Loucy (cell line): ENCODE data around the gene SUSD3.

ENCODE experiments used
- H2AFZ ChIP-seq: fragments of 200-600 bp; sonication (generic); 2 replicates; pipeline ENCODE4 v1.6.0; 2016; ENCODE audit warnings: antibody characterized with exemption, mild to moderate bottlenecking, low read length, moderate library complexity
- H3F3A ChIP-seq: fragments of 200-600 bp; 2 replicates; pipeline ENCODE4 v1.6.0; 2016; ENCODE audit warnings: antibody characterized with exemption, low read depth, mild to moderate bottlenecking
- H3K27me3 ChIP-seq: fragments of 200-600 bp; sonication (generic); 2 replicates; pipeline ENCODE4 v1.6.1; 2014; ENCODE audit warnings: low read length, mild to moderate bottlenecking; ENCODE audit not compliant: insufficient read depth, poor library complexity, severe bottlenecking
- H3K36me3 ChIP-seq: fragments of 200-600 bp; sonication (generic); 2 replicates; pipeline ENCODE4 v1.6.1; 2016; ENCODE audit warnings: low read length; ENCODE audit not compliant: insufficient read depth
- H3K4me1 ChIP-seq: fragments of 200-600 bp; sonication (generic); 2 replicates; pipeline ENCODE4 v1.5.1; 2014; ENCODE audit warnings: low read length, mild to moderate bottlenecking; ENCODE audit not compliant: insufficient read depth, poor library complexity, severe bottlenecking
- H3K4me2 ChIP-seq: fragments of 200-600 bp; sonication (generic); 2 replicates; pipeline ENCODE4 v1.6.0; 2014; ENCODE audit warnings: antibody characterized with exemption, low read length, low read depth, mild to moderate bottlenecking; ENCODE audit not compliant: poor library complexity, severe bottlenecking
- H3K4me3 ChIP-seq: fragments of 200-600 bp; sonication (generic); 2 replicates; pipeline ENCODE4 v1.5.1; 2014; ENCODE audit warnings: low read length, mild to moderate bottlenecking, mixed read lengths; ENCODE audit not compliant: poor library complexity, severe bottlenecking
- H3K79me2 ChIP-seq: fragments of 200-600 bp; sonication (generic); 2 replicates; pipeline ENCODE4 v1.6.1; 2014; ENCODE audit warnings: low read length; ENCODE audit not compliant: insufficient read depth
- H3K9ac ChIP-seq: fragments of 200-600 bp; sonication (generic); 2 replicates; pipeline ENCODE4 v1.6.0; 2014; ENCODE audit warnings: mild to moderate bottlenecking, low read depth, low read length, moderate library complexity; ENCODE audit not compliant: poor library complexity, severe bottlenecking
- H3K9me2 ChIP-seq: fragments of 200-600 bp; sonication (generic); replicated peaks from 2 replicates; pipeline ENCODE4 v1.6.1; 2016; ENCODE audit warnings: low read depth, low read length, mixed read lengths
- H3K9me3 ChIP-seq: fragments of 200-600 bp; sonication (generic); 2 replicates; pipeline ENCODE4 v1.6.1; 2014; ENCODE audit warnings: mild to moderate bottlenecking, antibody characterized with exemption, low read length, low read depth; ENCODE audit not compliant: insufficient read depth
- H4K20me1 ChIP-seq: fragments of 200-600 bp; sonication (generic); 2 replicates; pipeline ENCODE4 v1.6.0; 2014; ENCODE audit warnings: antibody characterized with exemption, low read length, mild to moderate bottlenecking; ENCODE audit not compliant: insufficient read depth, poor library complexity, severe bottlenecking
- CTCF ChIP-seq: fragments of 200-600 bp; sonication (generic); conservative IDR thresholded peaks from 2 replicates; pipeline ENCODE4 v1.5.1; 2014; ENCODE audit warnings: mild to moderate bottlenecking, antibody characterized with exemption, low read length
- EZH2phosphoT487 ChIP-seq: fragments of 200-600 bp; IDR thresholded peaks from 2 replicates; pipeline ENCODE4 v1.6.1; 2018; ENCODE audit warnings: antibody characterized with exemption, mild to moderate bottlenecking, moderate library complexity, borderline replicate concordance

Gene SUSD3

GRCh38 chr9:93040409-93040808 lies 18.1 kb upstream of the SUSD3 start:
- H3K79me2 ChIP-seq: no peaks in the 10 kb centered on the region
- H3K4me1 ChIP-seq: no peaks in the 10 kb centered on the region
- H3K4me2 ChIP-seq: no peak overlapping the region
- no peaks in the 10 kb centered on the region; the same call in 1 of the 2 replicates for H3K36me3 ChIP-seq
- H3K9me2 ChIP-seq: no peaks in the 10 kb centered on the region
- no peaks in the 10 kb centered on the region for H3F3A ChIP-seq
- no peaks in the 10 kb centered on the region for H3K27me3 ChIP-seq
- no peak overlapping the region for H3K9ac ChIP-seq
- TF ChIP-seq CTCF: no peak
- TF ChIP-seq EZH2phosphoT487: no peak
- H4K20me1 ChIP-seq: no peaks in the 10 kb centered on the region
- H3K9me3 ChIP-seq: no peaks in the 10 kb centered on the region
- H3K4me3 ChIP-seq: no peak overlapping the region
- no peak overlapping the region for H2AFZ ChIP-seq

- no peak overlapping the region for H3K9ac ChIP-seq
These were observed 17.2 kb upstream of the SUSD3 start for GRCh38 chr9:93041108-93041802.

GRCh38 chr9:93043122-93043521 lies 15.4 kb upstream of the SUSD3 start:
- TF ChIP-seq CTCF (no peak), EZH2phosphoT487 (no peak)
- Histone ChIP-seq H3K79me2 (no peaks in the 10 kb centered on the region), H3F3A (no peaks in the 10 kb centered on the region), H3K4me2 (no peak overlapping the region), H3K9me3 (no peaks in the 10 kb centered on the region), H4K20me1 (no peaks in the 10 kb centered on the region), H3K9ac (no peak overlapping the region), H3K4me1 (no peaks in the 10 kb centered on the region), H2AFZ (no peak overlapping the region), H3K36me3 (no peaks in the 10 kb centered on the region), H3K27me3 (no peaks in the 10 kb centered on the region), H3K4me3 (no peak overlapping the region), H3K9me2 (no peaks in the 10 kb centered on the region)

More at GRCh38 chr9:93041108-93041802, 17.2 kb upstream of the SUSD3 start:
- no peak for TF ChIP-seq EZH2phosphoT487
- TF ChIP-seq CTCF: no peak
- Histone ChIP-seq H4K20me1 (no peaks in the 10 kb centered on the region), H3F3A (no peaks in the 10 kb centered on the region), H3K27me3 (no peaks in the 10 kb centered on the region), H3K4me1 (no peaks in the 10 kb centered on the region), H3K9me3 (no peaks in the 10 kb centered on the region), H3K36me3 (no peaks in the 10 kb centered on the region), H3K4me2 (no peak overlapping the region), H3K79me2 (no peaks in the 10 kb centered on the region), H3K4me3 (no peak overlapping the region), H2AFZ (no peak overlapping the region), H3K9me2 (no peaks in the 10 kb centered on the region)
